Fibroblast of the aortic adventitia (primary cell): Measurements from ENCODE around the gene COL10A1. TPM values are rescaled to one million over a fixed set of nuclear protein-coding genes. Genes with fewer than 3 reads are reported as not detected.
A peak's percentile ranks its signal among the peaks of the same experiment; 100 is the strongest.

Experiments
- DNase-seq: peaks from one replicate; pipeline ENCODE4 v3.0.0-alpha.2; 2010; ENCODE audit warnings: low read depth
- H3K4me3 ChIP-seq: 2 replicates; pipeline ENCODE4 v1.5.1; 2011; ENCODE audit warnings: low read depth, mild to moderate bottlenecking, control low read depth, low read length, moderate library complexity
- CTCF ChIP-seq: IDR thresholded peaks from 2 replicates; pipeline ENCODE4 v1.5.1; 2011; ENCODE audit warnings: mild to moderate bottlenecking, low read length, control low read depth, inconsistent platforms; ENCODE audit not compliant: insufficient read depth
- total RNA-seq: library from RNA; depleted of rRNA; stranded (reverse); fragments of >200 nt; gene quantifications from 2 replicates; pipeline ENCODE4 v1.2.3, GENCODE V29; 2012; ENCODE audit warnings: low replicate concordance

The COL10A1 gene
- not detected in 2 replicates for total RNA-seq

GRCh38 chr6:116126032-116126431 lies at the start of gene COL10A1:
Gene COL10A1, minus strand, starts transcription at chr6:116126132. Its CDS starts 640 bp downstream, at chr6:116125492.
- DNase-seq, result no peak
- no peak for TF ChIP-seq CTCF
- no peak within 1 kb of the TSS for H3K4me3 ChIP-seq

GRCh38 chr6:116175344-116175743 lies 49.4 kb upstream of the COL10A1 start:
- TF ChIP-seq CTCF, result no peak
- H3K4me3 ChIP-seq, result no peak overlapping the region
- no peak for DNase-seq

- no peak for DNase-seq
- no peak overlapping the region for H3K4me3 ChIP-seq
- no peak for TF ChIP-seq CTCF
These were observed 48.0 kb upstream of the COL10A1 start for GRCh38 chr6:116173928-116174327.

GRCh38 chr6:116170358-116171057 lies 44.6 kb upstream of the COL10A1 start:
- no peak overlapping the region for H3K4me3 ChIP-seq
- DNase-seq, result no peak
- no peak for TF ChIP-seq CTCF

GRCh38 chr6:116169880-116170279 lies 43.9 kb upstream of the COL10A1 start:
- TF ChIP-seq CTCF, result no peak
- H3K4me3 ChIP-seq, result no peak overlapping the region
- no peak for DNase-seq

GRCh38 chr6:116168148-116168547 lies 42.2 kb upstream of the COL10A1 start:
- no peak for DNase-seq
- H3K4me3 ChIP-seq, result no peak overlapping the region
- TF ChIP-seq CTCF, result no peak

- DNase-seq, result peak; percentile 11
- TF ChIP-seq CTCF, result no peak
- no peak overlapping the region for H3K4me3 ChIP-seq
These were observed 40.4 kb upstream of the COL10A1 start for GRCh38 chr6:116166369-116166768.
